ENCODE results near the gene SFXN2.

DNA sequence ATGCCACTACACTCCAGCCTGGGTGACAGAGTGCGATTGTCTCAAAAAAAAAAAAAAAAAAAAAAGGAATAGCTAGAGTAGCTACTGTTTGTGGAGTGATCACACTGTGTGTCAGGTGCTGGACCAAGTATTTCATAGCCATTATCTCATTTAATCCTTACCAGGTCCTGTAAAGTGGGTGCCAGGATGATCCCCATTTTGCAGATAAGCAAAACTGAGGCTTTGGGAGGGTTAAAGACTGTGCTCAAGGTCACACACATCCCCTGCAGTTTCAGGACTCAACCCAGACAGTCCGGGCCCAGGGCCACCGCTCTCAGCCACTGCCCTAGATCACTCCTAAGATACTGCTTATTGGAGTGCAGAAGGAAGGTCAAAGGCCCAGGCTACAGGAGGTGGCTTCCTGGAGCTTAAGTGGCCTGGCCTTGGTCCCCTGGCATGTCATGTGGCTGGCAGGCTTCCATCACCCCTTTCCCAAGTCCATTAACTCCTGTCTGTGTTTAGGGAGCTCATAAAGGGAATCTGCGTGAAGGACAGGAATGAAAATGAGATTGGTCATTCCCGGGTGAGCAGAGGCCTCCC, 16.9 kb downstream of the SFXN2 start:
- TF ChIP-seq CTCF (conservative IDR thresholded peaks at IDR 0.05; ENCODE audit: low read length) (no peak), EZH2phosphoT487 (IDR thresholded peaks at IDR 0.05; ENCODE audit: borderline replicate concordance) (no peak)
